ENCODE data around the gene ARRDC1. TPM values are rescaled to one million over a fixed set of nuclear protein-coding genes. Genes with fewer than 3 reads are reported as not detected.

ARRDC1 gene
- total RNA-seq, 6 experiments from 2014 or later: 15.9 to 18.2 (median 17.1) TPM

- H3K27me3 Mint-ChIP-seq (ENCODE audit: insufficient read depth): peaks cover 3% of the 10 kb centered on the region
- no peaks in the 10 kb centered on the region for H3K9me3 Mint-ChIP-seq
- peak; percentile 59 for TF ChIP-seq CTCF (IDR thresholded peaks at IDR 0.05)
- no peak for DNase-seq
- no peak overlapping the region for H3K4me3 Mint-ChIP-seq
- peaks cover under 1% of the 10 kb centered on the region for H3K36me3 Mint-ChIP-seq (ENCODE audit: low read depth)
- peaks cover 13% of the 10 kb centered on the region for H3K4me1 Mint-ChIP-seq (ENCODE audit: low read depth)
- no peak overlapping the region for H3K27ac Mint-ChIP-seq
Observed at GRCh38 chr9:137582286-137582860, 23.1 kb upstream of the ARRDC1 start.

GRCh38 chr9:137583347-137583746 lies 22.1 kb upstream of the ARRDC1 start:
- no peak for DNase-seq
- H3K4me3 Mint-ChIP-seq: no peak overlapping the region
- peaks cover 13% of the 10 kb centered on the region for H3K4me1 Mint-ChIP-seq (ENCODE audit: low read depth)
- TF ChIP-seq CTCF (IDR thresholded peaks at IDR 0.05): no peak
- H3K36me3 Mint-ChIP-seq (ENCODE audit: low read depth): peaks cover 9% of the 10 kb centered on the region
- H3K27ac Mint-ChIP-seq: no peak overlapping the region; the same call in 1 of the 2 replicates
- H3K9me3 Mint-ChIP-seq: no peaks in the 10 kb centered on the region
- peaks cover 3% of the 10 kb centered on the region; the same call in 1 of the 2 replicates for H3K27me3 Mint-ChIP-seq (ENCODE audit: insufficient read depth)

- no peak for TF ChIP-seq CTCF (IDR thresholded peaks at IDR 0.05)
- Mint-ChIP-seq H3K9me3 (no peaks in the 10 kb centered on the region), H3K27me3 (ENCODE audit: insufficient read depth) (peaks cover 3% of the 10 kb centered on the region; the same call in 1 of the 2 replicates), H3K4me3 (no peak overlapping the region), H3K27ac (no peak overlapping the region), H3K4me1 (ENCODE audit: low read depth) (peaks cover 19% of the 10 kb centered on the region), H3K36me3 (ENCODE audit: low read depth) (peaks cover 9% of the 10 kb centered on the region)
- DNase-seq: no peak
Observed at GRCh38 chr9:137583957-137584356, 21.5 kb upstream of the ARRDC1 start.

- Mint-ChIP-seq H3K27ac (no peak overlapping the region), H3K27me3 (ENCODE audit: insufficient read depth) (no peaks in the 10 kb centered on the region; the same call in 1 of the 2 replicates), H3K9me3 (no peaks in the 10 kb centered on the region), H3K4me1 (ENCODE audit: low read depth) (peaks cover 19% of the 10 kb centered on the region), H3K36me3 (ENCODE audit: low read depth) (peaks cover 9% of the 10 kb centered on the region), H3K4me3 (no peak overlapping the region)
- TF ChIP-seq CTCF (IDR thresholded peaks at IDR 0.05): no peak
- no peak for DNase-seq
Observed at GRCh38 chr9:137586854-137587253, 18.6 kb upstream of the ARRDC1 start.

GRCh38 chr9:137588311-137588710 lies 17.2 kb upstream of the ARRDC1 start:
- H3K9me3 Mint-ChIP-seq: no peaks in the 10 kb centered on the region
- no peak for DNase-seq
- TF ChIP-seq CTCF (IDR thresholded peaks at IDR 0.05): no peak
- no peaks in the 10 kb centered on the region; the same call in 1 of the 2 replicates for H3K27me3 Mint-ChIP-seq (ENCODE audit: insufficient read depth)
- H3K4me1 Mint-ChIP-seq (ENCODE audit: low read depth): peaks cover 19% of the 10 kb centered on the region
- H3K27ac Mint-ChIP-seq: no peak overlapping the region; the same call in 1 of the 2 replicates
- H3K36me3 Mint-ChIP-seq (ENCODE audit: low read depth): peaks cover 9% of the 10 kb centered on the region
- no peak overlapping the region for H3K4me3 Mint-ChIP-seq

All from HFFc6 (cell line).